ENCODE measurements around the gene THAP9.
"Not testable (repeated sequence)": the region's sequence is repeated elsewhere in the genome, so short reads cannot be mapped to it uniquely, and the experiment has no call there.

THAP9 gene

DNA sequence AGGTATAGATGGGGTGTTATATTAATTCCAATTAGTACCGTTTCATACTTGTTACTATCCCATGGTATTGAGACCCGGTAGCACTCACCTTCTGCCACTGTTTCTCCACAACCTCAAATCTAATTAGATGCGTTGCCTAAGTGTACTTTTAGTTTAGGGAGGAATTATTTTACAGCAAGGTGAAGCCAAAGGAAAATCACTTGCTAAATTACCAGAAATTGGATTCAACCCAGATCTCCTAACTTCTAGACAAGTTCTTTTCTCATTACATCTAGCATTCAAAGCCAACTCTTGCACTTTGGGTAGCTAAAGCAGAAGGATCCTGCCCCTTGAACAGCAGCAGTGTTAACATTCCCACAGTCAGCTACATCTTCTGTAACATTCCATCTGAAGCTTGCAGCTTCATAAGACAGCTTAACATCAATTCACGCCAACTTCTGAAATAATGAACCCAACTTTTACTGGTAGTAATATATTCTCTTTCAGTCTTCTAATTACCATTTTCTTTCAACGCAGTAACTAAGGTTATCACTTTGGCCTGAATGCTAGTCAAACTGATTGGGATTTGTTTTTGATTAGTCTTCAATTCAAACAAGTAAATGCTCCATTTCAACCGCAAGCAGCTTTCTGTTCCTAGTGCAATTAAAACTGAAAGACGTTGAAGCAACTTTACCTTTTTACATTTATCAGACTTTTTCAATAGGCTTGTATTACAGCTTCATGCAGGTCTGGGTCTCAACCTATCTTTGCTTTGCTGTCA, 8.6 kb upstream of the THAP9 start:
- in situ Hi-C loops (cut with MboI; ENCODE audit: low sequenced_read_pairs) = no loop called here

DNA sequence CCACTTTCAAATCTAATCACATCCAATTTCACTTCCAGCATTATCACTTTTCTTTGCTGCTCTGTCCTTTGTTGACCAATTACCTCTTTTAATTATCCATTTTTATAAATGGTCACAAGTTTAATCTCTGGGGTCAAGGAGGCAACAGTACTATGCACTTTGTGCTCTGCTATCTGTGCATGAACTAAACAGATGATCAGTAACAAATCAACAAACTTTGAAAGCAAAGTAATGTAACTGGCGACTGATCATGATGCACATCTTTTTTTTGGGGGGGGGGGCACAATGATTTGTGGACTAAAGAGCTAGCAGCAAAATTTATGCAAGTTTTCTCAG, 8.1 kb upstream of the THAP9 start:
- in situ Hi-C loops (cut with MboI; ENCODE audit: low sequenced_read_pairs) = no loop called here

DNA sequence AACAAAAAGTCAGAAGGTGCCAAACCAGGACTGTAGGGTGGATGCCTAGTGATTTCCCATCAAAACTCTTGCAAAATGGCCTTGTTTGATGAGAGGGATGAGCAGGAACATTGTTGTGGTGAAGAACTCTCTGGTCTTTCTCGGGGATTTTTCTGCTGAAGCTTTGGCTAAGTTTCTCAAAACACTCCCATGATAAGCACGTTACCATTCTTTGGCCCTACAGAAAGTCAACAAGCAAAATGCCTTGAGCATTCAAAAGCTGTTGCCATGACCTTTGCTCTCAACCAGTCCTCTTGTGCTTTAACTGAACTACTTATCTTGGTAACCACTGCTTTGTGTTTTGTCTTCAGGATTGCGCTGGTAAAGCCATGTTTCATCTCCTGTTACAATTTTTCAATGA, 6.6 kb upstream of the THAP9 start:
- in situ Hi-C loops (cut with MboI; ENCODE audit: low sequenced_read_pairs) = no loop called here

DNA sequence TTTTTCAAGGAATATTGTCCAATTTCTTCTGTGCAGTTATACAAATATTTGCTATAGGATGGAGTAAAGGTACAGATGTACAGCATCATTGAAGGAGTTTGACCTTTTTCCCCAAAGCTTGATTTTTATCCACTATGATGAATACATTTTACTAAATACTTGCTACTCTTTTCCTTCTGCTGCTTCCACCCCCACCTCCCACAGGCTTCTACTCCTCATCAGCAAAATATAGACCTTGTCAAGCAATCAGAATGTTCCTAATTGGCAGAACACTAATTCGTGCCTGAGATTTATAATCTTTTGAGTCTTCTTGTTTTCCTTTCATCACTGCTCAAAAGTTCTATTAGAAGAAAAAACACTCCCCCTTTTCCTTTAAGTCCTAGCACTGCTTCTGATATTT, 3.8 kb upstream of the THAP9 start:
- in situ Hi-C loops (cut with MboI; ENCODE audit: low sequenced_read_pairs) = no loop called here

DNA sequence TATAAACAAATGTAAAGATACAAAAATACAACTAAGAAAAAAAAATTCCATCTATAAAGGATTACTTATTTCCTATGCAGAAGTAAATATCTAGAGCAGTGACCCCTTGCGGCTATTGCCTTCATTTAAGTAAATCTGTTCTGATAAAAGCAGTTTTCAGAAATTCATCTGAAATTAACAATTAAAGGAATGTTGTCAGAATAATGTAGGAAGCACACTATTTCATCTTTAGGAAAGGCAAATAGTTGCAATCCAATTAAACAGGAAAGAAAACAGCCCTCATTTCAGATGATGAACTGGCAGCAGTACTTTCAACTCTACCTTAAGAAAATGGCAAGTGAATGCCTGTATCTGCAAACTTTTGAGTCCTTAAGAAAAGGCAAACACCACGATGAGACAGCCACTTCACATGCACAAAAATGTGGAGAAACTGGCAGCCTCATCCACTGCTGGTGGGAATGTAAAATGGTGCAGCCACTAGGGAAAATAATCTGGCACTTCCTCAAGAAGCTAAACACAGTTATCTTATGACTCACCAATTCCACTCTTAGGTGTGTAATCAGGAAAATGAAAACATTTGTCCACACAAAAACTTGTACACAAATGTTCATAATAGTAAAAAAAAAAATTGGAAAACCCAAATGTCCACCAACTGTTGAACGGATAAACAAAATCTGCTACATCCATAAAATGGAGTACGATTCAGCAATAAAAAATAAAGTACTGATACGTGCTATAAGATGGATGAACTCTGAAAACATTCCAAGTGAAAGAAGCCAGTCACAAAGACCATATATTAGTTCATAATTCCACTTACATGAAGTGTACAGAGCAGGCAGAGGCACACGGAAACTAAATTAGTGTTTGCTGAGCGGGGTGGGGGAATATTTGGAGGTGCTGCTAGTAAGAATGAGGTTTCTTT, 2.0 kb upstream of the THAP9 start:
- in situ Hi-C loops (cut with MboI; ENCODE audit: low sequenced_read_pairs) = no loop called here

DNA sequence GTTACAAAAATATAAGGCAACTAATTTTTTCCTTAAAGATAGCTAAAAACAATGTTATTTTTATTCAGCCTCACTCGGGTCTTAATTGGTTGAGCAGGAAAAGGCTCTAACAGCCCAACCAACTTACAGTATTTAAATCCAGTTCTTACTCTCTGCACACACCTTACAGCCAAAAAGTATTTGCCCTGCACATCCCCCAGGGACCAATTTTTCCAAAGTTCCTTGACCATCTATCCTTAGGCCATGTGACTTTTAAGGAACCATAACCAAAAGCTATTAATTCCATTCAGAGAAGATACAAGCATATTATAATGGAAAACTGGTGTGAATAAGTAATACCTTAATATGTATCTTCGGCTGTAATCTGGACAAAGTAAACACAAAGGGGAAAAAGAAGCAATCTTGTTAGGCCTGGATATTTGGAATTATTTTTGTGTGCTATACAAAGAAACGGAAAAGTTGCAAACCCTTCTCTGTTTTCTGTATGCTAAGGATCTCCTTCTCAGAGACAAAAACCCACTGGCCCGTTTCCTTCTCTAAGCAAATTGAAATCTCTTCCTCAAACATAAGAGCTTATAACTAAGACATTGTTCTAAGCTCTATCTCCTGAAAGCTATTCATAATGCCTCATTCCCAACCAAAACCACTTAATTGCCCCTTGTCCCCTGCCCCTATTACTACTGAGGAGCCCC, 1.0 kb upstream of the THAP9 start:
- in situ Hi-C loops (cut with MboI; ENCODE audit: low sequenced_read_pairs) = no loop called here

DNA sequence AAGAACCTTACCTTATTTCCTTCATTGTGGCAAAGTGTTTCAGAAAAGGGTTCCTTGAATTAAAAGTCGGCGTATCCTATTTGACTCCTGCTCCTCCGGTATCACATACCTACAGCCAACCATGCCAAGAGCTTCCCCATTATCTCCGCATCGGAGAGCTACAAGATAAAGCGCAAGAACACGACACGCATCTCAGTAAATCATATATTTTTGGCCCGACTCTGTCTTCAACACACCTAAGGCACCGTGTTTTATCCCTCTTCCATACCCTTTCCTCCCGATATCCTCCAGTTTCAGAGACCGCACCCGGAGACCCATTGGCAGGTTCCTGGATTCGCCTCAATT, 497 bp upstream of the THAP9 start:
- in situ Hi-C loops (cut with MboI; ENCODE audit: low sequenced_read_pairs) = no loop called here

DNA sequence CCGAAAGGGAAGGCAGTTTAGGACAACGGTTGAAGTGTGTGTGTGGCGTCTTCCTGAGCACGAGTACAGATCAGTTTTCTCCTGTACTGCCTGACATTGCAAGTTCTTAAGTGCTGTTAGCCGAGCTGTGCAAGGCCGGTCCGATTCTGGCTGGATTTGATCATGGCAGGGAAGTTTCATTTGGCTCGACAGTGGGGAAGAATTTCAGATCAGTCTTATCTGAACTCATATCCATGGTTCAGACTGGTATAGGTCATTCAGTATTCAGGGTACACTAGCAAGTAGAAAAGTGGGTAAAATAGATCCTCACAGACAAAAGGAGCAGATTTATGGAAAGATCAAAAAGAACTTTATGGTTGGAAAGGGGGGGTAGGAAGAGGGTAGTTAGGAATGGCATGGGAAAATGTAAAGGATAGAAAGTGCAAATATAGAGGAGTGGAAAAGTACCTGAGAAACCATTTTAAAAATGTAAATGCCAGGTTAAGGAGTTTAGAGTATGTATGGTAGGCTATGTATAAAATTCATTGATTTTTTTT, 716 bp downstream of the THAP9 start:
- in situ Hi-C loops (cut with MboI; ENCODE audit: low sequenced_read_pairs) = no loop called here

DNA sequence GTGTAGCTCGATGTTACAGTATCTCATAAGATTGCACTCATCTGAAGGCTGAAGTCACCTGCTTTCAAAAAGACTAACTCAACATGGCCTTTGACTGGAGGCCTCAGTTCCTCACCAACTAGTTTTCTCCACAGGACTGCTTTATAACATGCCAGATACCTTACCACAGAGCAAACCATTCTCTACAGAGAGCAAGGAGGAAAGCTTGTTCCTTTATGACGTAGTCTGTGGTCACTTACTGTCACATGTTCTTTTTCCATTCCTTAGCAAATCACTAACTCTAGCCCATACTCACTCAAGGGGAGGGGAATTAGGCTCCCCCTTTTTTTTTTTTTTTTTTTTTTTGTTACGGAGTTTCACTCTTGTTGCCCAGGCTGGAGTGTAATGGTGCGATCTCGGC, 3.2 kb downstream of the THAP9 start:
- in situ Hi-C loops (cut with MboI; ENCODE audit: low sequenced_read_pairs) = no loop called here

DNA sequence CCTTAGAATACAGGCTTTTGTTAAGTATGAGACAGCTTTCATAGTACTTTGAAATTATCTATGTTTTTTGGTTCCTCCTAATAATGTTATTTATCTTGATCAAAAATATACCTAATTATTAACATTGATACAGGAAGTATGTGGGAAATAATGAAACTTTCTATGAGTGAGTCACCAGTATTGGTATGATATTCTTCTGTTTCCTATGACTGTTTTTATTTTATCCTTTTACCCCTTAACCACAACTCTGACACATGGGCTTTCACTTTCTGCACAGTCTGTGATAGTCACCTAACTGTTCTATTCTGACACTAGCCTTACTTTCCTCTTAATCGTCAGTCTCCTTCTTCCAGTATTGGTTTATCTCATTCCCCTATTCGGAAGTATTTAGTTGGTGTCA, 4.7 kb downstream of the THAP9 start:
- in situ Hi-C loops (cut with MboI; ENCODE audit: low sequenced_read_pairs) = no loop called here

DNA sequence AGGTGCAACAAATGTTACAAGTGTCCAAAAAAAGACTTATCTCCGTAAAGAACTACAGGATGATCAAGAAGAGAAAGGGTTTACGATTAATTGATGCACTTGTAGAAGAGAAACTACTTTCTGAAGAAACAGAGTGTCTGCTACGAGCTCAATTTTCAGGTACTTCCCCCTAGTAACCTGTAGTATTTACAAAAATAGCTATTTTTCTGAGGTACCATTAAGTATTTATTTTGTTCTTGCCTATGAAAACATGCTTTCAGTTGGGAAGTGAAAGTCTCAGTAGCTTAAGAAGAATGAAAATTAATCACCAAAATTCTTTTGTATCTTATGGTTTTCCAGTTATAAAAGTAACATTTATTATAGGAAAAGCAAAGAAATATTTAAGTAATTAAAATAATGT, 5.9 kb downstream of the THAP9 start:
- in situ Hi-C loops (cut with MboI; ENCODE audit: low sequenced_read_pairs) = no loop called here

DNA sequence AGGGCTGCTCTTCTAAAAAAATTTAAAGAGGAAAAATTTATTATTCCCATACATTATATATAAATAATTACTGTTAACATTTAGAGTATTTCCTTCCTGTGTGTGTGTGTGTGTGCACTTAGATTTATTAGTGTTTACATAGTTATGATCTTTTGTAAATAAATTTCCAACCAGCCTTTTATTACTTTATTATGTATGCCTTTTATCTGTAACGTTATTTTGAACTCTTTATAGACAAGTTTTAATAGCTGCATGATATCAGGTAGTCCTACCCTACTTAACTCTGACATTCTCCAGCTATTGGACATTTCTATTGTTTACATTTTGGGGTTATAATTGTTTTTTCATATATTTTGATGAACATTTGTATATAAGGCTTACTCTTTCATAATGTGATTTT, 8.8 kb downstream of the THAP9 start:
- in situ Hi-C loops (cut with MboI; ENCODE audit: low sequenced_read_pairs) = no loop called here

DNA sequence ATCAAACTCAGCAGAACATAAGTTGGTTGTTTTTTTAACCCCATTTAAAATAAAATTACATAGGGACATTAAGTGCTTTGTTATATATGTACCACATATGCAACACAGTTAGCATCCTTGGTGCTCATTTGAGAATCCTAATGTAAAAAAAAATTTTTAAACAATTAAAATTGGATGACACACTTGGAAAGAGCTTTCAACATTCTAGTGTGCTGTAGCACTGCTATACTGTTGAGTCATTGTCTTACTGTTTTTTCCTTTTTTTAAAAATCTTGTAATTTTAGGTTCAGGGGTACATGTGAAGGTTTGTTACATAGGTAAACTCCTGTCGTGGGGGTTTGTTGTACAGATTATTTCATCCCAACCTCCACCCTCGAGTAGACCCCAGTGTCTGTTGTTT, 12.8 kb downstream of the THAP9 start:
- in situ Hi-C loops (cut with MboI; ENCODE audit: low sequenced_read_pairs) = no loop called here

DNA sequence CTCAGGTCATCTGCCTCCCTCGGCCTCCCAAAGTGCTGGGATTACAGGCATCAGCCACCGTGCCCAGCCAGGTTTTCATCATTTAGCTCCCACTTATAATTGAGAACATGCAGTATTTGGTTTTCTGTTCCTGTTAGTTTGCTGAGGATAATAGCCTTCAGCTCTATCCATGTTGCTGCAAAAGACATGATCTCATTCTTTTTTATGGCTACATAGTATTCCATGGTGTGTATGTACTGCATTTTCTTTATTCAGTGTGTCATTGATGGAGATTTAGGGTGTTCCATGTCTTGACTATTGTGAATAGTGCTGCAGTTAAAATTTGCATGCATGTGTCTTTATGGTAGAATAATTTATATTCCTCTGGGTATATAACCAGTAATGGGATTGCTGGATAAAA, 13.4 kb downstream of the THAP9 start:
- in situ Hi-C loops (cut with MboI; ENCODE audit: low sequenced_read_pairs) = not testable (repeated sequence)

DNA sequence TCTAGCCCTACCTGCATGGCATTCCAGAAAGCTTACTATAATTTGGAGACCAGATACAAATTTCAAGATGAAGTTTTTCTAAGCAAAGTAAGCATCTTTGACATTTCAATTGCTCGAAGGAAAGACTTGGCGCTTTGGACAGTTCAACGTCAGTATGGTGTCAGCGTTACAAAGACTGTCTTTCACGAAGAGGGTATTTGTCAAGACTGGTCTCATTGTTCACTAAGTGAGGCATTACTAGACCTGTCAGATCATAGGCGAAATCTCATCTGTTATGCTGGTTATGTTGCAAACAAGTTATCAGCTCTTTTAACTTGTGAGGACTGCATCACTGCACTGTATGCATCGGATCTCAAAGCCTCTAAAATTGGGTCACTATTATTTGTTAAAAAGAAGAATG, 17.6 kb downstream of the THAP9 start:
- in situ Hi-C loops (cut with MboI; ENCODE audit: low sequenced_read_pairs) = no loop called here

DNA sequence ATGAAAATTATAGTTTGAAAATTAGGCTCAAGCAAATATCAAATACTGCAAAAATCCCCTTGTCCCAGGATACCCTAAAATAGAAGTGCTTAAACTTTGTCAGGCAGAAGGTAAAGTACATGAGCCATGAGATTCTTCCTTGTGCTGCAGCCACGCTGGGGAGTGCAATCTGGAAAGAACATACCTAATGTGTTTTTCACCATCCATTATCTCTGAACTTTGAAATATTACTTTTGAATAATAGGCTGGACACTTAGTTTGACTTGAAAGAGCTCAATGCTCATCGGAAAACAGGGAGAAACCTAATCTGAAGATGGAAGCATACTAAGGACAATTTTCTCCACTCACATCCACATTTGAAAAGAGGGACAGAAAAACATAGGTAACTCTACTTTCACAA, 18.9 kb downstream of the THAP9 start:
- in situ Hi-C loops (cut with MboI; ENCODE audit: low sequenced_read_pairs) = no loop called here

DNA sequence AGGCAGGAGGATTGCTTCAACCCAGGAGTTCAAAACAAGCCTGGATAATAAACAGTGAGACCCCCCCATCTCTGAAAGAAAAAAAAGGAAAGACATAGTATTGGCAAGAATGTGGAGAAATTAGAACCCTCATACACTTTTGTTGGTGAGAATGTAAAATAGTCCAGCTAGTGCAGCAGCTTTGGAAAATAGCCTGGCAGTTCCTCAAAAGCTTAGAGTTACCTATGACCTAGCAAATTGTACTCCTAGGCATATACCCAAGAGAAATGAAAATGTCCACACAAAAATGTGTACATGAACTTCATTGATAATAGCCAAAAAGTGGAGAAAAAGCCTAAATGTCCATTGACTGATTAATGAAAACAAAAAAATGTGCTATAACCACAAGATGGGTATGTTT, 21.3 kb downstream of the THAP9 start:
- in situ Hi-C loops (cut with MboI; ENCODE audit: low sequenced_read_pairs) = no loop called here

DNA sequence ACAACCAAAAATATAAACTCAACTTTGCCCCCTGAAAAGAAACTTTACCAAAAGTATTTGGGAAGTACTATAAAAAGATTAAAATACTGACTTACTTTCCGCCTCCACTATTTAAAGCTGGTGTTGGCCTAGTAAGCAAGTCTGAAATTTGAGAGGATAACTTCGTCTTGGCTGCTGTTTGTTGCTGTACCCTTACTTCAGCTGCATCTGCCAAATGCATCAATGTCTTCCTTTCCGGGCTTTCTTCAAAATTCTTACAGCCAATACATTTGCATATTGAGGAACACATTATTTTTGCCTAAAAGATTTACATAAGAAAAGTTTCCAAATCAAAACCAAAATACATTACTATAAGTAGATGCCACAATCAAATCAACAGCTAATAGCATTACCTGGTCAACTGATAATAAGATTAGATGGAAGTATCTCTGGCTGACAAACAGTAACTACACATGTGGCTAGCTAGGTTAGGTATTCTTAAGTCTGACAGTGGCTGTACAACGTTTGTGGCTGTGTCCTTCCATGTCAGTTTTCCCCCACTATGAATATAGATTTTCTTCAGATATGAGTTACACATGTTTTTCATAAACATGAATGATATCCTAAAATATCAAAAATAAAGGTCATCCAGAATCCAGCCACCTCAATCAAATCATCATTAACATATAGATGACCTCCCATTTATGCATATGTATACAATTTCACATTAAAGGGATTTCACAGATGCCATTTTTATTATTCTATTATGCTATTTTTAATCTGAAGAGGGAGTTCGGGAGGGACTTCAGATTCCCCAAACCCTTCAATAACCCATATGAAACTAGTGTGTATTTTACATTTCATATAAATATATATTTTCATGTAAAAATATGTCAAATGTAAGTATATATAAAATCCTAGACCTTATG, 30.6 kb downstream of the THAP9 start:
- in situ Hi-C loops (cut with MboI; ENCODE audit: low sequenced_read_pairs) = no loop called here

DNA sequence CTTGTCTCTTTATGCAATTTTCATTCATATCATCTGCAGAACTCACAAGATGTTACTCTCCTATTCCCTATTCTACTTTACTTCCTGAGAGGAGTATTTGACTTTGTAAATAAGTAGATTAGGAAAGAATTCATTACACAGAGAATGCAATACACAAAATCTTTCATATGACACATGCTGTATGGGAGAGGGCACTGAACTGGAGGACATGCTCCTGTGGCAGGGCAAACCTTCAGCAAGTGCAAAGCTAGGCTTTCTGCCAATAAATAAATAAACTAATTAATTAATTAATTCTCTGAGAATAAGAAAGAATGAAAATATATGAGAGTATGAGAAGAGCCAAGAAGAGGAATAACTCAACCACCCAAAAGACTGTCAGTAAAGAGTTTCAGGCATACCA, 33.9 kb downstream of the THAP9 start:
- in situ Hi-C loops (cut with MboI; ENCODE audit: low sequenced_read_pairs) = no loop called here

DNA sequence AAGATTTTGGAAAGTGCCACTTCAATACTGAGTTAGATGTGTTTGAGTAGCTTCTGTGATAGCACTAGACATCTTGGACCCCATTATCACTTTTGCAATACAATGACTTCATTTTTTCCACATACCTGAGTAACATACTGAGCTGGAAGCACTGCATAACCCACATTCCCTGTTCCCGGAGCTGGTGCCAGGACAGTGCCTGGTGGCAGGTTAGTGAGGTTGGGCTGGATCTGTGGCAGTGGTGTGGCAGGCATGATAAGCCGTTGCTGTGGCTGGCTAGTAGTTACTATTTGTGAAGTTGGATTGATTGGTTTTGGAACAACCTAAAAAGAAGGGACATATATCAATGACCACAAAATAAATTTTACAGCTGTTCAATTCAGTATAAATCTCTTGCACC, 38.9 kb downstream of the THAP9 start:
- in situ Hi-C loops (cut with MboI; ENCODE audit: low sequenced_read_pairs) = no loop called here

DNA sequence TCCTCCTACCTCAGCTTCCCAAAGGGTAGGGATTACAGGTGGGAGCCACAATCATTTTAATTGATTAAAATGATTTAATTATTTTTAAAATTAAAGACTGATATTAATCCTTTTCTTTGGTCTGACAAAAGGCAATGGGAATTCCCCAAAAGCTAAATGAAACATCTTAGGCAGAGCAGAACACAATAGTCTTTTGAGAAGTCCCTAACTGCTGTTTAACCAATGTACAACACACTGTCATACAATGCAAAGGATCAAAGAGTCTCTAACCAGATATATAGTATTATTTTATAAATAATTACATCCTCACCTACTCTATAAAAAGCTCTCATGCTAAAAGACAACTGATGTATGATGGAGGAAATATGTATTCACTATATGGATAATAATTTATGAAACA, 47.0 kb downstream of the THAP9 start:
- in situ Hi-C loops (cut with MboI; ENCODE audit: low sequenced_read_pairs) = no loop called here
